ENCODE measurements around the gene NAGK. TPM values are rescaled to one million over a fixed set of nuclear protein-coding genes. Genes with fewer than 3 reads are reported as not detected.
"Not testable (repeated sequence)": the region's sequence is repeated elsewhere in the genome, so short reads cannot be mapped to it uniquely, and the experiment has no call there.

NAGK gene
- total RNA-seq, 1 donor from 2014 or later: 96.2 TPM

- Mint-ChIP-seq H3K4me3 (no peak overlapping the region), H3K27me3 (ENCODE audit: low read depth) (peaks cover 38% of the 10 kb centered on the region), H3K9me3 (no peaks in the 10 kb centered on the region), H3K27ac (no peak overlapping the region), H3K4me1 (peaks cover 16% of the 10 kb centered on the region), H3K36me3 (no peaks in the 10 kb centered on the region)
- DNase-seq (ENCODE audit: low spot score in 2 of 2, unreplicated experiment in 2 of 2): no peak
- TF ChIP-seq CTCF (IDR thresholded peaks at IDR 0.05; ENCODE audit: unreplicated experiment): no peak
These were observed 23.3 kb upstream of the NAGK start for GRCh38 chr2:71045151-71045550.

- H3K4me1 Mint-ChIP-seq: peaks cover 18% of the 10 kb centered on the region
- no peak for TF ChIP-seq CTCF (IDR thresholded peaks at IDR 0.05; ENCODE audit: unreplicated experiment)
- H3K36me3 Mint-ChIP-seq: no peaks in the 10 kb centered on the region
- no peak overlapping the region for H3K4me3 Mint-ChIP-seq
- H3K27me3 Mint-ChIP-seq (ENCODE audit: low read depth): peaks cover 32% of the 10 kb centered on the region
- no peak for DNase-seq (ENCODE audit: low spot score in 2 of 2, unreplicated experiment in 2 of 2)
- H3K9me3 Mint-ChIP-seq: no peaks in the 10 kb centered on the region
- no peak overlapping the region for H3K27ac Mint-ChIP-seq
These were observed 22.4 kb upstream of the NAGK start for GRCh38 chr2:71045865-71046548.

- DNase-seq (ENCODE audit: low spot score in 2 of 2, unreplicated experiment in 2 of 2): no peak
- no peak overlapping the region for H3K4me3 Mint-ChIP-seq
- H3K27ac Mint-ChIP-seq: no peak overlapping the region
- H3K27me3 Mint-ChIP-seq (ENCODE audit: low read depth): peaks cover 28% of the 10 kb centered on the region
- H3K36me3 Mint-ChIP-seq: no peaks in the 10 kb centered on the region
- no peak for TF ChIP-seq CTCF (IDR thresholded peaks at IDR 0.05; ENCODE audit: unreplicated experiment)
- no peaks in the 10 kb centered on the region for H3K9me3 Mint-ChIP-seq
- peaks cover 18% of the 10 kb centered on the region for H3K4me1 Mint-ChIP-seq
These were observed 20.4 kb upstream of the NAGK start for GRCh38 chr2:71048096-71048495.

GRCh38 chr2:71049704-71050360 is 18.6 kb upstream of the NAGK start:
- peaks cover 18% of the 10 kb centered on the region for H3K27me3 Mint-ChIP-seq (ENCODE audit: low read depth)
- peaks cover 18% of the 10 kb centered on the region for H3K4me1 Mint-ChIP-seq
- H3K27ac Mint-ChIP-seq; H3K9me3 Mint-ChIP-seq; H3K4me3 Mint-ChIP-seq; DNase-seq (ENCODE audit: low spot score in 2 of 2, unreplicated experiment in 2 of 2); H3K36me3 Mint-ChIP-seq: not testable (repeated sequence)

- not testable (repeated sequence) for DNase-seq (ENCODE audit: low spot score in 2 of 2, unreplicated experiment in 2 of 2); H3K4me3 Mint-ChIP-seq; H3K27ac Mint-ChIP-seq; H3K4me1 Mint-ChIP-seq; H3K36me3 Mint-ChIP-seq; H3K9me3 Mint-ChIP-seq
- peaks cover 18% of the 10 kb centered on the region for H3K27me3 Mint-ChIP-seq (ENCODE audit: low read depth)
These were observed 13.2 kb upstream of the NAGK start for GRCh38 chr2:71055206-71055740.

GRCh38 chr2:71060211-71060610 is 8.2 kb upstream of the NAGK start:
- no peak overlapping the region for H3K4me3 Mint-ChIP-seq
- H3K27ac Mint-ChIP-seq: no peak overlapping the region
- peaks cover 13% of the 10 kb centered on the region for H3K4me1 Mint-ChIP-seq
- DNase-seq (ENCODE audit: low spot score in 2 of 2, unreplicated experiment in 2 of 2): no peak
- peaks cover 13% of the 10 kb centered on the region for H3K27me3 Mint-ChIP-seq (ENCODE audit: low read depth)
- H3K36me3 Mint-ChIP-seq: no peaks in the 10 kb centered on the region
- H3K9me3 Mint-ChIP-seq: no peaks in the 10 kb centered on the region
- no peak for TF ChIP-seq CTCF (IDR thresholded peaks at IDR 0.05; ENCODE audit: unreplicated experiment)
